ENCODE measurements around the gene PKNOX2. TPM values are rescaled to one million over a fixed set of nuclear protein-coding genes. Genes with fewer than 3 reads are reported as not detected.

Gene PKNOX2
- total and polyA plus RNA-seq, 4 donors: 0.14 to 0.29 (median 0.24) TPM

DNA sequence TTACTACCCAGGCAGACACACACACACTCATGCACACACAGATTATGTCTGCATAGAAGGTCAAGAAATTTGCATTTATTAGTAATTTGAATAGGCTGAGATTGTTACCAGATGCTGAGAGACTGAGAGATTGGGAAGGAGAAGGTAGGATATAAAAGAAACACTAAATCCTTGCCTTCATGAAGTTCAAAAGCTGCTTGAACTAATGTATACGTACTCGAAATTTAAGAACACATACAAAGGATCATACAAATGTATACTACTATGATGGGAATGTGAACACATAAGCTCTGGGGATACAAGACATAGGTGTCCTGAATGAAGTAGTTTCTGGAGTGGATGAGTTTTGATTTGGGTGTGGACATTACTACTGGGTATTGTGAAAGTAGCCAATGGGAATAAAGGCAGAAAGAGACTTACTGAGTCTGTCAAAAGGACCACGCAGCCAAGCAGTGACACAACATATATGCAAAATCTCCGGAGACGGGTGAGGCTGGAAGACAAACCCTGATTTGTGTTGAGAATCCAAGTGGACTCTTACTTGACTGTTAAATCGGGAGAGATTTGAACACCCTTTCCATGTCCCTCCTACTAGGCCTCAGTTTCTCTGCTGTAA is 7.3 kb upstream of the PKNOX2 start:
- Histone ChIP-seq H3K27me3 (ENCODE audit: control insufficient read depth in 4 of 4, insufficient read depth in 4 of 4, low read length in 3 of 4) (no peaks in the 10 kb centered on the region), H3K9me3 (ENCODE audit: control insufficient read depth in 4 of 4, low read length in 3 of 4) (no peaks in the 10 kb centered on the region), H3K27ac (ENCODE audit: low read depth in 1 of 2, low read length in 2 of 2) (no peak overlapping the region), H3K9ac (ENCODE audit: low read depth in 1 of 2, low read length in 2 of 2) (no peak overlapping the region), H3K4me1 (ENCODE audit: control insufficient read depth in 4 of 4, insufficient read depth in 4 of 4, low read length in 3 of 4) (no peaks in the 10 kb centered on the region), H3K4me3 (ENCODE audit: low read depth in 1 of 3, low read length in 3 of 3) (no peak overlapping the region), H3K36me3 (ENCODE audit: control insufficient read depth in 4 of 4, insufficient read depth in 3 of 4, low read depth in 1 of 4, low read length in 3 of 4) (no peaks in the 10 kb centered on the region)
- TF ChIP-seq, protein P1, sequence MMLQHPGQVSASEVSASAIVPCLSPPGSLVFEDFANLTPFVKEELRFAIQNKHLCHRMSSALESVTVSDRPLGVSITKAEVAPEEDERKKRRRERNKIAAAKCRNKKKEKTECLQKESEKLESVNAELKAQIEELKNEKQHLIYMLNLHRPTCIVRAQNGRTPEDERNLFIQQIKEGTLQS (IDR thresholded peaks at IDR 0.05): no peak
- TF ChIP-seq JUND (IDR thresholded peaks at IDR 0.05) (no peak), ZBTB33 (IDR thresholded peaks at IDR 0.05) (no peak), RAD21 (IDR thresholded peaks at IDR 0.05) (no peak), HNF4G (IDR thresholded peaks at IDR 0.05) (no peak), FOXA2 (IDR thresholded peaks at IDR 0.05) (no peak)
- 91% methylated on average over 6 of the region's 6 CpGs for WGBS
- no peak for DNase-seq (ENCODE audit: low spot score)

- 87% methylated on average over 10 of the region's 10 CpGs for WGBS
- Histone ChIP-seq H3K9me3 (ENCODE audit: control insufficient read depth in 4 of 4, low read length in 3 of 4) (no peaks in the 10 kb centered on the region), H3K36me3 (ENCODE audit: control insufficient read depth in 4 of 4, insufficient read depth in 3 of 4, low read depth in 1 of 4, low read length in 3 of 4) (no peaks in the 10 kb centered on the region), H3K27ac (ENCODE audit: low read depth in 1 of 2, low read length in 2 of 2) (no peak overlapping the region), H3K27me3 (ENCODE audit: control insufficient read depth in 4 of 4, insufficient read depth in 4 of 4, low read length in 3 of 4) (no peaks in the 10 kb centered on the region), H3K4me3 (ENCODE audit: low read depth in 1 of 3, low read length in 3 of 3) (no peak overlapping the region), H3K9ac (ENCODE audit: low read depth in 1 of 2, low read length in 2 of 2) (no peak overlapping the region), H3K4me1 (ENCODE audit: control insufficient read depth in 4 of 4, insufficient read depth in 4 of 4, low read length in 3 of 4) (no peaks in the 10 kb centered on the region)
- no peak for TF ChIP-seq TAF1 (conservative IDR thresholded peaks at IDR 0.05)
- no peak for TF ChIP-seq FOXA2 (IDR thresholded peaks at IDR 0.05)
- no peak for TF ChIP-seq FOXA1 (IDR thresholded peaks at IDR 0.05)
- no peak for DNase-seq (ENCODE audit: low spot score)
Observed at GRCh38 chr11:125157953-125158680, 6.4 kb upstream of the PKNOX2 start.

- Histone ChIP-seq H3K27me3 (ENCODE audit: control insufficient read depth in 4 of 4, insufficient read depth in 4 of 4, low read length in 3 of 4) (peaks cover 0 to 3% (median under 1%) of the 10 kb centered on the region in 4 donors), H3K36me3 (ENCODE audit: control insufficient read depth in 4 of 4, insufficient read depth in 3 of 4, low read depth in 1 of 4, low read length in 3 of 4) (no peaks in the 10 kb centered on the region), H3K27ac (ENCODE audit: low read depth in 1 of 2, low read length in 2 of 2) (no peak overlapping the region), H3K4me1 (ENCODE audit: control insufficient read depth in 4 of 4, insufficient read depth in 4 of 4, low read length in 3 of 4) (peaks cover 10 to 28% (median 21%) of the 10 kb centered on the region in 4 donors), H3K9me3 (ENCODE audit: control insufficient read depth in 4 of 4, low read length in 3 of 4) (no peaks in the 10 kb centered on the region), H3K4me3 (ENCODE audit: low read depth in 1 of 3, low read length in 3 of 3) (no peak overlapping the region), H3K9ac (ENCODE audit: low read depth in 1 of 2, low read length in 2 of 2) (no peak overlapping the region)
- WGBS: 57% methylated on average over 4 of the region's 4 CpGs
- DNase-seq (ENCODE audit: low spot score): no peak
- TF ChIP-seq FOXA1 (IDR thresholded peaks at IDR 0.05) (no peak), NR2F2 (IDR thresholded peaks at IDR 0.05) (no peak), REST (IDR thresholded peaks at IDR 0.05) (no peak), EGR1 (IDR thresholded peaks at IDR 0.05; ENCODE audit: low read depth in 2 of 2) (no peak), YY1 (IDR thresholded peaks at IDR 0.05) (no peak), SP1 (IDR thresholded peaks at IDR 0.05) (no peak), RAD21 (IDR thresholded peaks at IDR 0.05) (no peak), HNF4A (conservative IDR thresholded peaks at IDR 0.05) (no peak), MAX (IDR thresholded peaks at IDR 0.05) (no peak), CTCF (IDR thresholded peaks at IDR 0.05; ENCODE audit: low read depth, low read length, missing input control) (no peak), HNF4G (IDR thresholded peaks at IDR 0.05) (no peak), RXRA (IDR thresholded peaks at IDR 0.05) (no peak), TAF1 (conservative IDR thresholded peaks at IDR 0.05) (no peak), ZBTB33 (IDR thresholded peaks at IDR 0.05) (no peak), FOXA2 (IDR thresholded peaks at IDR 0.05) (no peak)
Observed at GRCh38 chr11:125162743-125163142, 1.8 kb upstream of the PKNOX2 start.
